ENCODE results near the gene POM121C.
"Not testable (repeated sequence)": the region's sequence is repeated elsewhere in the genome, so short reads cannot be mapped to it uniquely, and the experiment has no call there.

- not testable (repeated sequence) for TF ChIP-seq CTCF (conservative IDR thresholded peaks at IDR 0.05; ENCODE audit: low read length); EZH2phosphoT487 (IDR thresholded peaks at IDR 0.05; ENCODE audit: borderline replicate concordance, low read depth, low read length)
These were observed 15.9 kb downstream of the POM121C start for GRCh38 chr7:75470166-75470565.

Data from OCI-LY7 (cell line).